GM23248 (cell line): ENCODE data around the gene PCSK4.

ENCODE experiments used
- EZH2 ChIP-seq: fragments of 200-600 bp; sonication (generic); IDR thresholded peaks from 2 replicates; pipeline ENCODE4 v1.6.1; 2018; ENCODE audit warnings: antibody characterized with exemption, mild to moderate bottlenecking; ENCODE audit not compliant: insufficient read depth, poor library complexity, severe bottlenecking
- EZH2phosphoT487 ChIP-seq: fragments of 200-600 bp; sonication (generic); IDR thresholded peaks from 2 replicates; pipeline ENCODE4 v1.6.1; 2018; ENCODE audit warnings: antibody characterized with exemption, moderate library complexity, mild to moderate bottlenecking, low read depth; ENCODE audit not compliant: insufficient read depth

- TF ChIP-seq EZH2, result no peak
- no peak for TF ChIP-seq EZH2phosphoT487
Measured at GRCh38 chr19:1440418-1440801, 49.7 kb downstream of the PCSK4 start.
